HG02623 (cell line): Measurements from ENCODE around the gene ITGB1BP2.
"Not testable (repeated sequence)": the region's sequence is repeated elsewhere in the genome, so short reads cannot be mapped to it uniquely, and the experiment has no call there.

ENCODE experiments used
- ATAC-seq: cut with Tn5 transposase; IDR thresholded peaks from one replicate; pipeline ENCODE4 v1.9.1; 2021; ENCODE audit warnings: moderate library complexity; ENCODE audit not compliant: unreplicated experiment

Gene ITGB1BP2

GRCh38 chrX:71301195-71301924, at the start of gene ITGB1BP2:
ITGB1BP2 (plus strand) TSS chrX:71301750; CDS start chrX:71301807, 57 bp downstream.
- no peak for ATAC-seq

- no peak for ATAC-seq
Measured at GRCh38 chrX:71252221-71252620, 49.3 kb upstream of the ITGB1BP2 start.

- ATAC-seq: no peak
Measured at GRCh38 chrX:71253253-71254091, 48.1 kb upstream of the ITGB1BP2 start.

- ATAC-seq: peak; percentile 86
Measured at GRCh38 chrX:71254092-71254963, 47.2 kb upstream of the ITGB1BP2 start, which contains the start of gene ZMYM3. ZMYM3 (minus strand) TSS chrX:71254140; CDS start chrX:71253255, 885 bp downstream.

- ATAC-seq: no peak
Measured at GRCh38 chrX:71256051-71256450, 45.5 kb upstream of the ITGB1BP2 start.

- no peak for ATAC-seq
Measured at GRCh38 chrX:71256856-71257255, 44.7 kb upstream of the ITGB1BP2 start.

GRCh38 chrX:71268624-71269023, 32.9 kb upstream of the ITGB1BP2 start:
- ATAC-seq: not testable (repeated sequence)

GRCh38 chrX:71269801-71270395, 31.7 kb upstream of the ITGB1BP2 start:
- ATAC-seq: no peak

GRCh38 chrX:71272313-71272712, 29.2 kb upstream of the ITGB1BP2 start:
- not testable (repeated sequence) for ATAC-seq

- not testable (repeated sequence) for ATAC-seq
Measured at GRCh38 chrX:71281300-71281699, 20.2 kb upstream of the ITGB1BP2 start.

GRCh38 chrX:71282514-71283402, 18.8 kb upstream of the ITGB1BP2 start:
- ATAC-seq: peak; percentile 24

- peak; percentile 83 for ATAC-seq
Measured at GRCh38 chrX:71283403-71284143, 18.0 kb upstream of the ITGB1BP2 start, which contains the start of gene NONO. NONO (plus strand) TSS chrX:71283635; CDS start chrX:71290638, 7,003 bp downstream.

GRCh38 chrX:71285929-71286328, 15.6 kb upstream of the ITGB1BP2 start:
- no peak for ATAC-seq

- no peak for ATAC-seq
Measured at GRCh38 chrX:71291381-71291780, 10.2 kb upstream of the ITGB1BP2 start.

GRCh38 chrX:71292669-71293365, 8.7 kb upstream of the ITGB1BP2 start:
- ATAC-seq: no peak

- no peak for ATAC-seq
Measured at GRCh38 chrX:71296806-71297205, 4.7 kb upstream of the ITGB1BP2 start.

GRCh38 chrX:71298119-71298518, 3.4 kb upstream of the ITGB1BP2 start:
- no peak for ATAC-seq

GRCh38 chrX:71300064-71300463, 1.5 kb upstream of the ITGB1BP2 start:
- ATAC-seq: not testable (repeated sequence)
